Endothelial cell of umbilical vein (primary cell): ENCODE data around the gene CACNA1S. TPM values are rescaled to one million over a fixed set of nuclear protein-coding genes. Genes with fewer than 3 reads are reported as not detected.

Source experiments
- BruUV-seq: library from RNA; stranded (reverse); fragments of 400-500 nt; replicated peaks from 2 replicates; lab custom pipeline; 2021; lab: Mats Ljungman, UMichigan
- CTCF ChIA-PET: fragments of 300-600, 350-600 bp; sonication (Branson Sonifier 250); formaldehyde crosslinking; loops from one replicate; lab custom pipeline; 2021; ENCODE audit warnings: antibody characterized with exemption, inconsistent platforms; lab: Charles Lee
- POLR2A ChIA-PET: fragments of 300-600, 350-600 bp; sonication (Branson Sonifier 250); formaldehyde crosslinking; loops from one replicate; lab custom pipeline; 2021; ENCODE audit warnings: antibody characterized with exemption, inconsistent platforms; lab: Charles Lee
- DNase-seq: peaks from one replicate; pipeline ENCODE4 v3.0.0-alpha.2; 2011; ENCODE audit warnings: low read depth, low spot score
- FAIRE-seq: peaks from 2 replicates; lab custom pipeline; 2011; peaks lifted over from hg19 to GRCh38; lab: Jason Lieb, UNC
- H2AFZ ChIP-seq: 2 replicates; pipeline ENCODE4 v1.6.0; 2012; ENCODE audit warnings: low read depth, low read length, control low read depth, inconsistent platforms
- H3K27ac ChIP-seq: 2 replicates; pipeline ENCODE4 v1.5.1; 2011; ENCODE audit warnings: low read depth, mild to moderate bottlenecking, control low read depth, low read length, moderate library complexity; ENCODE audit not compliant: insufficient read depth
- H3K27me3 ChIP-seq, 2 experiments: 2 replicates each; pipeline versions ENCODE4 v1.6.0 to v1.6.1; 2011; ENCODE audit warnings: low read length in 2 of 2, mixed read lengths in 1 of 2; ENCODE audit not compliant: control insufficient read depth in 2 of 2, insufficient read depth in 2 of 2
- H3K36me3 ChIP-seq, 2 experiments: 2 replicates in 1 of 2; 3 replicates in 1 of 2; pipeline ENCODE4 v1.5.1; 2011; ENCODE audit warnings: low read length in 2 of 2, mild to moderate bottlenecking in 1 of 2, moderate library complexity in 1 of 2; ENCODE audit not compliant: control insufficient read depth in 2 of 2, insufficient read depth in 2 of 2; ENCODE audit errors: extremely low read depth in 1 of 2
- H3K4me1 ChIP-seq: 3 replicates; pipeline ENCODE4 v1.5.1; 2011; ENCODE audit warnings: mild to moderate bottlenecking, low read length; ENCODE audit not compliant: control insufficient read depth, insufficient read depth; ENCODE audit errors: extremely low read depth
- H3K4me2 ChIP-seq: 2 replicates; pipeline ENCODE4 v1.6.1; 2011; ENCODE audit warnings: low read length, control low read depth, mixed read lengths; ENCODE audit not compliant: insufficient read depth
- H3K4me3 ChIP-seq, 3 experiments: fragments of 200-600 bp in 1 of 3; sonication (generic), shearing (Covaris generic) in 1 of 3; replicated peaks in 1 of 3; 2 replicates each; pipeline ENCODE4 v1.5.1; 2011 to 2016; ENCODE audit warnings: control low read depth in 3 of 3, low read length in 3 of 3, mild to moderate bottlenecking in 2 of 3, inconsistent platforms in 1 of 3, low read depth in 1 of 3, moderate library complexity in 1 of 3; ENCODE audit not compliant: insufficient read depth in 1 of 3
- H3K79me2 ChIP-seq: 2 replicates; pipeline ENCODE4 v1.6.0; 2012; ENCODE audit warnings: low read length, inconsistent platforms; ENCODE audit not compliant: control insufficient read depth, insufficient read depth
- H3K9ac ChIP-seq: replicated peaks from 2 replicates; pipeline ENCODE3; 2011; ENCODE audit warnings: low read length, control low read depth; ENCODE audit not compliant: insufficient read depth; ENCODE audit errors: extremely low read depth
- H3K9me1 ChIP-seq: replicated peaks from 3 replicates; pipeline ENCODE4 v1.6.0; 2011; ENCODE audit warnings: mild to moderate bottlenecking, low read length; ENCODE audit not compliant: control insufficient read depth, insufficient read depth; ENCODE audit errors: extremely low read depth
- H3K9me3 ChIP-seq: replicated peaks from 2 replicates; pipeline ENCODE4 v1.5.1; 2012; ENCODE audit warnings: low read length, inconsistent platforms; ENCODE audit not compliant: control insufficient read depth, insufficient read depth
- H4K20me1 ChIP-seq: replicated peaks from 2 replicates; pipeline ENCODE3; 2011; ENCODE audit warnings: mild to moderate bottlenecking, low read length; ENCODE audit not compliant: control insufficient read depth, insufficient read depth; ENCODE audit errors: extremely low read depth
- FOS ChIP-seq: IDR thresholded peaks from 2 replicates; pipeline ENCODE4 v1.6.1; 2011; ENCODE audit warnings: mild to moderate bottlenecking, low read length, moderate library complexity, borderline replicate concordance; ENCODE audit not compliant: insufficient read depth
- GATA2 ChIP-seq: IDR thresholded peaks from 2 replicates; pipeline ENCODE4 v1.7.0; 2011; ENCODE audit warnings: low read depth, mild to moderate bottlenecking, moderate library complexity, mixed read lengths, low read length; ENCODE audit not compliant: insufficient read length, insufficient read depth
- JUN ChIP-seq: IDR thresholded peaks from 2 replicates; pipeline ENCODE4 v1.6.1; 2011; ENCODE audit warnings: borderline replicate concordance, low read depth; ENCODE audit not compliant: insufficient read length, insufficient read depth
- MYC ChIP-seq: IDR thresholded peaks from one replicate; pipeline ENCODE4 v1.6.1; 2011; ENCODE audit warnings: mild to moderate bottlenecking, low read depth, low read length
- POLR2A ChIP-seq: IDR thresholded peaks from 2 replicates; pipeline ENCODE4 v1.6.1; 2012; ENCODE audit warnings: low read depth, mild to moderate bottlenecking, control low read depth, low read length
- POLR2AphosphoS5 ChIP-seq: IDR thresholded peaks from 2 replicates; pipeline ENCODE4 v1.6.1; 2012; ENCODE audit warnings: low read depth, mild to moderate bottlenecking, control low read depth, low read length, moderate library complexity; ENCODE audit not compliant: insufficient read depth
- dilution Hi-C: fragments of 300-500 bp; cut with MboI; formaldehyde crosslinking; loops from one replicate; pipeline ENCODE4 v1.15.0; 2019; ENCODE audit warnings: low sequenced_read_pairs; ENCODE audit not compliant: extremely low pct_ligation_motif_present
- intact Hi-C: fragments of 100-400 bp; cut with micrococcal nuclease; formaldehyde crosslinking; loops from one replicate; pipeline ENCODE4 v1.10.0; 2022
- polyA plus RNA-seq, 4 experiments: library from polyadenylated mRNA; depleted of rRNA in 3 of 4; stranded (reverse) in 3 of 4; unstranded in 1 of 4; fragments of >200 nt; gene quantifications; 2 replicates each; pipeline versions ENCODE4 v1.2.1 to v1.2.3, GENCODE V29; 2011 to 2012; ENCODE audit warnings: missing spikeins in 1 of 4
- total RNA-seq: library from RNA; stranded (reverse); gene quantifications from 2 replicates; pipeline ENCODE4 v1.2.3, GENCODE V29; 2021
- TF ChIP-seq, protein P1 (sequence below), 2 donors: IDR thresholded peaks; 1 replicate in 1 of 2; 2 replicates in 1 of 2; pipeline ENCODE4 v1.5.1; 2011; ENCODE audit warnings: low read length in 2 of 2, mild to moderate bottlenecking in 2 of 2, moderate library complexity in 2 of 2, control low read depth in 1 of 2, inconsistent platforms in 1 of 2, low read depth in 1 of 2; ENCODE audit not compliant: insufficient read depth in 1 of 2; ENCODE audit errors: extremely low read depth in 1 of 2
- TF ChIP-seq, protein P2 (sequence below): IDR thresholded peaks from 2 replicates; pipeline ENCODE4 v1.6.1; 2011; ENCODE audit not compliant: insufficient read depth, insufficient read length

Gene CACNA1S
- total and polyA plus RNA-seq, 2 donors (not counting 3 experiments of a cell fraction or from before 2014, with no cell fraction given), result not detected

DNA sequence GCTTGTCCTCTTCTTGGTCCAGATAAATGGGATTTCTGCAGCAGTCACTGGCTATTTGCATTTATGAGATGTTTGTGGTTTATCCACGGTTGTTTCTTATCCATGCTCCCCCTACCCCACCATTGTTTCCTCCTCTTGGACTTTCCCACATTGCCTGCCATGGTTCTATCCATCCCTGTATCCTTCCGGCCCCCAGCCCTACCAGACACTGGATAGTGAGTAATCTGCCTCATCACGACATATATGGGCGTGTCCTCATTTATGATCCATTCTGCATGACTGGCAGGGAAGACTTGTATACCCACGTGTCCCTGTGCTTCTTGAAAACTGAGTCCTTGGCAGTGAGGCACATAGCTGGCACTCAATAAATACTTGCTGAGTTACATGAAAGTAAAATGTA lies 40.1 kb downstream of the CACNA1S start:
- intact Hi-C loops (no loop called here), dilution Hi-C loops (no loop called here)
- Histone ChIP-seq H3K9me1 (no peaks in the 10 kb centered on the region), H3K36me3 (no peaks in the 10 kb centered on the region), H3K79me2 (no peaks in the 10 kb centered on the region), H3K27me3 (peaks cover 11% of the 10 kb centered on the region in 2 experiments), H3K4me1 (no peaks in the 10 kb centered on the region), H3K4me3 (no peak overlapping the region), H3K4me2 (no peak overlapping the region), H3K9ac (no peak overlapping the region), H2AFZ (no peak overlapping the region), H3K9me3 (no peaks in the 10 kb centered on the region), H3K27ac (no peak overlapping the region), H4K20me1 (no peaks in the 10 kb centered on the region)
- no peak for TF ChIP-seq GATA2
- TF ChIP-seq, protein P1, sequence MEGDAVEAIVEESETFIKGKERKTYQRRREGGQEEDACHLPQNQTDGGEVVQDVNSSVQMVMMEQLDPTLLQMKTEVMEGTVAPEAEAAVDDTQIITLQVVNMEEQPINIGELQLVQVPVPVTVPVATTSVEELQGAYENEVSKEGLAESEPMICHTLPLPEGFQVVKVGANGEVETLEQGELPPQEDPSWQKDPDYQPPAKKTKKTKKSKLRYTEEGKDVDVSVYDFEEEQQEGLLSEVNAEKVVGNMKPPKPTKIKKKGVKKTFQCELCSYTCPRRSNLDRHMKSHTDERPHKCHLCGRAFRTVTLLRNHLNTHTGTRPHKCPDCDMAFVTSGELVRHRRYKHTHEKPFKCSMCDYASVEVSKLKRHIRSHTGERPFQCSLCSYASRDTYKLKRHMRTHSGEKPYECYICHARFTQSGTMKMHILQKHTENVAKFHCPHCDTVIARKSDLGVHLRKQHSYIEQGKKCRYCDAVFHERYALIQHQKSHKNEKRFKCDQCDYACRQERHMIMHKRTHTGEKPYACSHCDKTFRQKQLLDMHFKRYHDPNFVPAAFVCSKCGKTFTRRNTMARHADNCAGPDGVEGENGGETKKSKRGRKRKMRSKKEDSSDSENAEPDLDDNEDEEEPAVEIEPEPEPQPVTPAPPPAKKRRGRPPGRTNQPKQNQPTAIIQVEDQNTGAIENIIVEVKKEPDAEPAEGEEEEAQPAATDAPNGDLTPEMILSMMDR (IDR thresholded peaks at IDR 0.05; ENCODE audit: extremely low read depth in 1 of 2, insufficient read depth in 1 of 2, low read depth in 1 of 2, low read length in 2 of 2), result no peak
- TF ChIP-seq JUN, result no peak
- TF ChIP-seq MYC, result no peak
- TF ChIP-seq FOS, result no peak
- TF ChIP-seq POLR2AphosphoS5, result no peak
- no peak for TF ChIP-seq POLR2A
- TF ChIP-seq, protein P2, sequence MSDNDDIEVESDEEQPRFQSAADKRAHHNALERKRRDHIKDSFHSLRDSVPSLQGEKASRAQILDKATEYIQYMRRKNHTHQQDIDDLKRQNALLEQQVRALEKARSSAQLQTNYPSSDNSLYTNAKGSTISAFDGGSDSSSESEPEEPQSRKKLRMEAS, result no peak
- no TSS peak for BruUV-seq
- DNase-seq (no peak), FAIRE-seq (no peak)
- POLR2A ChIA-PET, result no interaction called here
- CTCF ChIA-PET, result interaction anchor here (1.5 to 2.9 kb wide), 3 partner anchors 8 to 100 kb away, joined by 3 to 13 read pairs (median 8); no protein-coding TSS in a partner anchor
